Ovary (tissue), 3 donors: ENCODE data around the gene GSK3B.

ENCODE experiments used
- CTCF ChIP-seq, 3 donors: fragments of 450-650 bp in 2 of 3; fragments of 200-600 bp in 1 of 3; IDR thresholded peaks; one replicate each; pipeline versions ENCODE4 v1.5.1 to v1.8.0; 2016 to 2022; ENCODE audit warnings: antibody characterized with exemption in 3 of 3, mild to moderate bottlenecking in 1 of 3
- EP300 ChIP-seq: sonication (generic); formaldehyde crosslinking; IDR thresholded peaks from one replicate; pipeline ENCODE4 v1.6.1; 2017; ENCODE audit warnings: antibody characterized with exemption
- donor health status: DM: no; HTN: no; CAD: no.

DNA sequence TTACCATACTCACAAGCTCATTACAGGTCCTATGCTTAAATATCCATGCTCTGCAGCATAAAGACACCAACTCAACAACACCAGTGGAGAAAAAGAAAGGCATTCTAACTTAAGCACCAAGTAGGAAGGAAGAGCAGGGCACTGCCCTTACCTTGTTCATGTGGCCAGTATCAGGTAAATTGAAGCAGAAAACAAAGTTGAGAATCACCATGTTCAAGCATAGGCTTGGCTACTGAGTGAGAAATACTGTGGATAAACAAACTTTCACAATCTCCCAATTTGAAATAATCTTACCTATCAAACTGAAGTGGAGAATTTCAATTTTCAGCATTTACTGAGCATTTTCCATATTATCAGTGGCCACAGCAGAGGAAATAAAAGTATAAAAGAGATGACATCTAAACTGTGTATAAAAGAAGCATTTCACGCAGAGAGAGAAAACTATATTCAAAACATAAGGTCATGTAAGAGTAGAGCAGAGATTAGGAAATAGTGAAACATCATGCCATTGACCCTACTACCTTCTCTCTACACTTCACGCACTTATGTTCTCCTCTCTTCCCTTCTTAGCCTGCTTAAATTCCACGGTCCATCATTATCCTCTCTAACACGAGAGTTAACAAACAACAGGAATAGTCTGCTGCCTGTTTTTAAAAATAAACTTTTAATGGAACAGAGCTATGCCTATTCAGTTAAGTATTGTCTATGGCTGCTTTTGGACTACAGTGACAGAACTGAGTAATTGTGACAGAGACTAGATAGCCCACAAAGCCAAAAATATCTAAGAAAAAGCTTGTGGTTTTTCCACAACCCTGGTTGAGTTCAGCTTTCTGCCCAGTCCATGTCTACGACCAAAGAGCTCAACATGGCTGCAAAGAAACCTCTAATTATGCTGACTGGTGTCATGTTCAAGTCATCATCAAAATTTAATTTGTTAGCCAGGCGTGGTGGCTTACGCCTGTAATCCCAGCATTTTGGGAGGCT lies 169.8 kb downstream of the GSK3B start:
- TF ChIP-seq EP300 (no peak), CTCF (IDR thresholded peaks at IDR 0.05) (no peak)
